GM18499 (cell line): ENCODE results near the gene FBXO27.
"Not testable (repeated sequence)": the region's sequence is repeated elsewhere in the genome, so short reads cannot be mapped to it uniquely, and the experiment has no call there.

ENCODE experiments used
- ATAC-seq: cut with Tn5 transposase; IDR thresholded peaks from one replicate; pipeline ENCODE4 v1.9.1; 2021; ENCODE audit warnings: moderate number of reproducible peaks; ENCODE audit not compliant: insufficient read depth, unreplicated experiment

Gene FBXO27

GRCh38 chr19:39032063-39032918, at the start of gene FBXO27:
FBXO27 (minus strand) TSS chr19:39032549; CDS start chr19:39032227, 322 bp downstream.
- ATAC-seq, result no peak

GRCh38 chr19:39080431-39080830, 48.1 kb upstream of the FBXO27 start:
- no peak for ATAC-seq

GRCh38 chr19:39078436-39079200, 46.3 kb upstream of the FBXO27 start:
- no peak for ATAC-seq

GRCh38 chr19:39077323-39077722, 45.0 kb upstream of the FBXO27 start:
- no peak for ATAC-seq

GRCh38 chr19:39074942-39075341, 42.6 kb upstream of the FBXO27 start:
- ATAC-seq, result no peak

- ATAC-seq, result no peak
These were observed 41.9 kb upstream of the FBXO27 start for GRCh38 chr19:39074205-39074692.

- no peak for ATAC-seq
These were observed 38.5 kb upstream of the FBXO27 start for GRCh38 chr19:39070888-39071287.

GRCh38 chr19:39068259-39068658, 35.9 kb upstream of the FBXO27 start:
- ATAC-seq, result not testable (repeated sequence)

- ATAC-seq, result no peak
These were observed 34.8 kb upstream of the FBXO27 start for GRCh38 chr19:39067104-39067503.

GRCh38 chr19:39065928-39066327, 33.6 kb upstream of the FBXO27 start:
- no peak for ATAC-seq

- no peak for ATAC-seq
These were observed 32.1 kb upstream of the FBXO27 start for GRCh38 chr19:39064405-39064804.

GRCh38 chr19:39060171-39060570, 27.8 kb upstream of the FBXO27 start:
- no peak for ATAC-seq

GRCh38 chr19:39059302-39059701, 27.0 kb upstream of the FBXO27 start:
- no peak for ATAC-seq

GRCh38 chr19:39057615-39058014, 25.3 kb upstream of the FBXO27 start:
- ATAC-seq, result no peak

GRCh38 chr19:39054091-39054470, 21.7 kb upstream of the FBXO27 start:
- no peak for ATAC-seq

- ATAC-seq, result no peak
These were observed 21.1 kb upstream of the FBXO27 start for GRCh38 chr19:39053276-39054090.

- ATAC-seq, result no peak
These were observed 20.5 kb upstream of the FBXO27 start for GRCh38 chr19:39052846-39053245.

- ATAC-seq, result no peak
These were observed 19.9 kb upstream of the FBXO27 start for GRCh38 chr19:39052243-39052746.

- no peak for ATAC-seq
These were observed 14.7 kb upstream of the FBXO27 start for GRCh38 chr19:39047073-39047472.
